IPS-18a (cell line): ENCODE data around the gene FNDC11.

ENCODE experiments used
- H3K27ac ChIP-seq: one replicate; pipeline ENCODE4 v1.5.1; 2013; ENCODE audit warnings: low read length
- H3K27me3 ChIP-seq: one replicate; pipeline ENCODE4 v1.6.1; 2013; ENCODE audit warnings: mild to moderate bottlenecking, low read length; ENCODE audit not compliant: control insufficient read depth, insufficient read depth
- H3K36me3 ChIP-seq: one replicate; pipeline ENCODE4 v1.6.1; 2013; ENCODE audit warnings: low read depth, low read length; ENCODE audit not compliant: control insufficient read depth
- H3K4me1 ChIP-seq: one replicate; pipeline ENCODE4 v1.6.1; 2013; ENCODE audit warnings: low read depth, low read length; ENCODE audit not compliant: control insufficient read depth
- H3K4me3 ChIP-seq: one replicate; pipeline ENCODE4 v1.5.1; 2013; ENCODE audit warnings: low read length
- H3K9ac ChIP-seq: one replicate; pipeline ENCODE4 v1.6.1; 2013; ENCODE audit warnings: mild to moderate bottlenecking, low read length, moderate library complexity
- H3K9me3 ChIP-seq: one replicate; pipeline ENCODE4 v1.6.1; 2013; ENCODE audit warnings: low read depth, low read length; ENCODE audit not compliant: control insufficient read depth

The FNDC11 gene

DNA sequence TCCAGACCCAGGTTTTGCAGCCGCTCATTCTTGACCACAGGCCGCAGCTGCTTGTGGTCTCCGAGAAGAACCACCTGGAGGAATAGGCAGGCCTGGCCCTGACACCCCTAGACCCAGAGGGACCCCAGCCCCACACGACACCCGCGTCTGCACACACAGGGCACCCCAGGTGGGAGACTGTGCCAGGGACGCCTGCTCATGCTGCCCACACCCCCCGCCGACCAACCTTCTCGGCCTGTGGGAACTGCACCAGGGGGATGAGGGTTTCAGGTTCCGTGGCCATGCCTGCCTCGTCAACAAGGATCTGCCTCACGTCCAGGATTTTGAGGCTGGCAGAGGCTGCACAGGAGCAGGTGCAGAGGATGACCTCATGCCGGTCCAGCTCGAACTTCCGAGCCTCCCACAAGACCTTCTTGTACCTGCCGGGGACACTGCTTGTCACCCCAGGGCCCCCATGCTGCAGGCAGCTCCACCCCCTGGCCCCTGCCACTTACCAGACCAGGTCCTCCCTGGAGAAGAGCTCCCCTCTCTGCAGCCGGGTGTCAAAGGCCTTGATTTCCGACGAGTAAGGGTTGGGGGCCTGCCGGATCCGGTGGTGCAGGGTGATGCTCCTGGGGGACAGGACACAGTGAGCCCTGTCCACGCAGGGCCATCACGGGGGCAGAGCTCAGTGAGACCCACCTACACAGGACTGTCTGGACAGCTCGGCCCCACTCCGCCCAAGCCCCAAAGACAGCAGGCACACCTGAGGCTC is 7.1 kb downstream of the FNDC11 start:
- H3K36me3 ChIP-seq, result no peaks in the 10 kb centered on the region
- H3K4me1 ChIP-seq, result no peaks in the 10 kb centered on the region
- H3K27ac ChIP-seq, result no peak overlapping the region
- no peaks in the 10 kb centered on the region for H3K27me3 ChIP-seq
- H3K9me3 ChIP-seq, result no peaks in the 10 kb centered on the region
- no peak overlapping the region for H3K9ac ChIP-seq
- H3K4me3 ChIP-seq, result no peak overlapping the region

DNA sequence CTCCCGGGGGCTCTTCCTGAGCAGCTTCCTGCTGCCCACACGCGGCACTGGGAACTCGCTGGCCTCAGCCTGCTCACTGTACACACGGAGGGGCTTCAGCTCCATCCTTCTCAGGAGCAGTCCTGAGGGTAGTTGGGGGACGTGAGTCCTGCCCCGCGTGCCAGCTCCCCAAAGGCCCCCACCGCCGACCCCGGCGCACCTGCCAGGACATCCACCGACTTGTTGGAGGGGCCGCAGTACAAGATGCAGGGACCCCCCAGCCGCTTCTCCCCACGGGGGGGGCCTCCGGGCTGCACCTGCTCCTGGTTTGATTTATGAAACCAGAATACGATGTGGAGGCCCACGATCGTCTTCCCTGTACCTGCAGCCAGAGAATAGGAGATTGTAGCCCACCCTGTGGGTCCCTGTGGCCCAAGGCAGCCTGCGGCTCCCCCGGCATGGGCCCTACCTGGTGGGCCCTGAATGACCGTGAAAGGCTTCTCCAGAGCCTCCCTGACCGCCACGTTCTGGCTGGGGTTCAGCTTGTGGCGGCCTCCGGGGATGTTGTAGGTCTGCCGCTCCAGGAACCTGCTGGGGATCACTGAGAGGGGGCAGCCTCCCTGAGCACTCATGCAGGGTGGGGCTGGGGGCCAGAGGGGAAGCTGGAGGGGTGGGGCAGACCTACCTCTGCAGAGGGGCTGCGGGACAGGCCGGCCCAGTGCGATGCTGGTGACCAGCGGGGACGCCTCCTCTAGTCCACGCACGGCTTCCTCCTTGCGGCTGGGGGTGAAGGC is 7.9 kb downstream of the FNDC11 start:
- no peaks in the 10 kb centered on the region for H3K27me3 ChIP-seq
- no peak overlapping the region for H3K9ac ChIP-seq
- no peaks in the 10 kb centered on the region for H3K9me3 ChIP-seq
- no peaks in the 10 kb centered on the region for H3K36me3 ChIP-seq
- H3K4me3 ChIP-seq, result no peak overlapping the region
- no peaks in the 10 kb centered on the region for H3K4me1 ChIP-seq
- H3K27ac ChIP-seq, result no peak overlapping the region

DNA sequence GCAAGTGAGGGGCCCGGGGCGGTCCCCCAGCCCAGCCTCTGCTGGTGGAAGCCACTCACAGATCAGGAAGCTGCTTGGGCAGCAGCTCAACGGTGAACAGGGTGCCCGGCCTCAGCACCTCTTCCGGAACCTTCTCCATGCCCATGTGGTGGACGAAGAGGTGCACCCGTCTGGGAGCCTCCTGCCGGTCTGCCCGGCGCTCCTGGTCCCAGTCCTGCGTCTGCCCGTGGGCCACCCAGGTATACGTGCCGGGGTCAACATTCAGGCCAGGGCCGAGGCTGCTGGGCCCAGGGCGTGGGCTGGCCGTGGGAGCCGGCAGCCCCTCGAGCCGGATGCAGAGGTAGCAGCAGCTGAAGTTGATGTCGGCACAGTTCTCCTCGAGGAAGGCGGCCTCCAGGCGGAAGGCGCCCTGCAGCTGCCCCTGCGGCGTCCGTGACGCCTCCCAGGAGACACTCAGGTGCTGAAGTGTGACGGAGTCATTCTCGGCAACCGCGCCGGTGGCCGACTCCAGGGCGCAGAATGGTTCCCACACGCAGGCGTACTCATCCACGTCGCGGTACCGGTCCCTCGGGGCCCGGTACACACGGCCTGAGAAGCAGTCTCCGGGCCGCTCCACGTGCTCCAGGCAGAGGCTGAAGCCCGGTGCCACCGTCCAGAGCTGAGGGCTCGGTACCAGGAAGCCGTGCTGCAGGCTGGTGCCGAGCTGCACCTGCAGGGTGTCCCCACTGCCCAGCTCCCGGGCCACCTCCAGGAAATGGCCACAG is 8.7 kb downstream of the FNDC11 start:
- Histone ChIP-seq H3K9me3 (no peaks in the 10 kb centered on the region), H3K4me3 (no peak overlapping the region), H3K9ac (no peak overlapping the region), H3K4me1 (no peaks in the 10 kb centered on the region), H3K27me3 (no peaks in the 10 kb centered on the region), H3K36me3 (no peaks in the 10 kb centered on the region), H3K27ac (no peak overlapping the region)

DNA sequence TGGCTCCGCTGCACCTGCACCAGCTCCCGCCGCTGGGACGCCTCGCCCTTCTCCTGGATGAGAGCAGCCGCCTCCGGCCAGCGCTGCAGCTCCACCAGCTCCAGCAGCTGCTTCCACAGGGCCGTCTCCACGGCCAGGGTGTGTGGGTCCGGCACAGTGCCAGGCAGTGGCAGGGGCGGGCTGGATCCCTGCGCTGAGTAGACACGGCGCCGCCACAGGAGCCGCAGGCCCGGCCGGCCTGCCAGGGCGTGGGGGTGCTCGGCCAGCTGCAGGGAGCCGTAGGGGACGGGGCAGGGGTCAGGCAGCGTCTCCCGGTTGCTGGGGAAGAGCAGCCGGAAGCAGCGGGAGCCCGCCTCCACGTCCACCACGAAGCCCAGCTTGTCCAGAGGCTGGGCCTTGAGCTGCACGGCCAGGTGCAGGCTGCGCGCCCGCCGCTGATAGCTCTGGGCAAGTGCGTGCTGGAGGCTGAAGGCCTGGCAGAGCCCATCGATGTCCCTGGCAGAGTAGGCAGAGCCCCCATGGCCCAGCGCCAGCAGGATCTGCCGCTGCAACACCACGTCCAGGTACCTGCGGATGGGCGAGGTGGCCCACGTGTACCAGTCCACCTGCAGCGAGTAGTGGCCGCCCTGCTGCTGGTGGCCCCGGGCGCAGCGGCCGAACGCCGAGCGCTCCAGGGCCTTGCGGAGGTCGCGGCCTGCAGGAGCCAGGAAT is 9.4 kb downstream of the FNDC11 start:
- Histone ChIP-seq H3K27me3 (no peaks in the 10 kb centered on the region), H3K9me3 (no peaks in the 10 kb centered on the region), H3K27ac (no peak overlapping the region), H3K4me1 (no peaks in the 10 kb centered on the region), H3K4me3 (no peak overlapping the region), H3K36me3 (no peaks in the 10 kb centered on the region), H3K9ac (no peak overlapping the region)

DNA sequence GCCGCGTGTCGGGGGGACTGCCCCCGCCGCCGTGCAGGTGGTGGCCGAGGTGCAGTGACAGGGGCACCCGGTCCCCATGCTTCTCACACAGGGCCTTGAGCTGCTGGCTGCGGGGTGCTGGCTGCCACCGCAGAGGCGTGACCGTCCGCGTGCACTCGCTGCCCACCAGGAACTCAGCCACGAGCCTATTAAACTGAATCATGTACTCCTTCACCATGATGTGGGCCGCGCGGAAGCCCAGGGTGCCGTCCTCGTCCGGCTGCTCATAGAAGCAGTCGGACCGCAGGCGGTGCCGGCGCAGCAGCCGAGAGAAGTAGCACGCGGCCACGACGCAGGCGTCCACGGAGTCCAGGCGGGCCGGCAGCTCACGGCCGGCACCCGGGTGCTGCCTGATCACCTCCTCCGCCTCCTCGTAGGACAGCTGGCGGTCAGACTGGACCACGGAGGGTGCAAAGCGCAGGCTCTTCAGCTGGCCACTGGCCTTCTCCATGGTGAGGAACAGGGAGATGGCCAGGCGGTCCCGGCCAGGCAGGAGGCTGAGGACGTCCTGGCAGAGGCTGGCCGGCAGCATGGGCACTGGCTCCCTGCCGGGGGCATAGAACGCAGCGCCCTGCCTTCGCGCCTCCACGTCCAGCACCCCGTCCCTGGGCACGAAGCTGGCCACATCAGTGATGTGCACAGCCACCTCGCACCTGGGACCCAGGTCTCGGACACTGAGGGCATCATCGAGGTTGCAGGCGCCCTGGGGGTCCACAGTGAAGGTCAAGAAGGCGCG is 10.3 kb downstream of the FNDC11 start:
- H3K9ac ChIP-seq, result no peak overlapping the region
- no peak overlapping the region for H3K4me3 ChIP-seq
- H3K27ac ChIP-seq, result no peak overlapping the region
- no peaks in the 10 kb centered on the region for H3K4me1 ChIP-seq
- no peaks in the 10 kb centered on the region for H3K27me3 ChIP-seq
- no peaks in the 10 kb centered on the region for H3K9me3 ChIP-seq
- H3K36me3 ChIP-seq, result no peaks in the 10 kb centered on the region

DNA sequence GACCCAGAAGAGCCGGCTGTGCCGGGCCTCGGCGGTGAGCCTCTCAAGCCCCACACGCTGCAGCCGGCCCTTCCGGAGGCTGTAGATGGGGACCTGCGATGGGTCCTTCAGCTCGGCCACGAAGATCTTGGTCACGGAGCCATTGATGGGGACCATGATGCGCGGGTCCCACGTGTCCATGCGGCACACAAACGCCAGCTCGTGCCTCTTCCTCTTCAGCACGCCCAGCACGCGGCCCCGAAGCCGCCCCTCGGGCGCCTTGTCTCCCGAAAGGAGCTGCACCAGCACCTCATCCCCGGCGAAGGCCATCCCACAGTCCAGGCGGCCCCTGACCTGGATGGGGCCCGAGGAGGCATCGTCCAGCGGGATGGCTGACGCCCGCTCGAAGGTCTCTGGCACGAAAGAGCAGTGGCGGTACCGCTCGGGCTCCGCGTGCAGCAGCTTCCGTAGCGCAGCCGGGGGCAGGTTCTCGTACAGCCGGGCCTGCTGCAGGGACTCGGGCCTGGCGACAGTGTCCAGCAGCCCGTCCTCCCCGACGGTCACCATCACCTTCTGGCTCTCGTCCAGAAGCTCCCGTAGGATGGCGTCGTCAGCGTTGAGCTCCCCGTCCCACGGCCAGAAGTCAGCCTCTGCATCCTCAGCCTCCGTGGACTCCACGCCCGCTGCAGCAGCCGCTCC is 11.2 kb downstream of the FNDC11 start:
- Histone ChIP-seq H3K4me1 (no peaks in the 10 kb centered on the region), H3K27me3 (no peaks in the 10 kb centered on the region), H3K9ac (no peak overlapping the region), H3K9me3 (no peaks in the 10 kb centered on the region), H3K36me3 (no peaks in the 10 kb centered on the region), H3K4me3 (no peak overlapping the region), H3K27ac (no peak overlapping the region)

DNA sequence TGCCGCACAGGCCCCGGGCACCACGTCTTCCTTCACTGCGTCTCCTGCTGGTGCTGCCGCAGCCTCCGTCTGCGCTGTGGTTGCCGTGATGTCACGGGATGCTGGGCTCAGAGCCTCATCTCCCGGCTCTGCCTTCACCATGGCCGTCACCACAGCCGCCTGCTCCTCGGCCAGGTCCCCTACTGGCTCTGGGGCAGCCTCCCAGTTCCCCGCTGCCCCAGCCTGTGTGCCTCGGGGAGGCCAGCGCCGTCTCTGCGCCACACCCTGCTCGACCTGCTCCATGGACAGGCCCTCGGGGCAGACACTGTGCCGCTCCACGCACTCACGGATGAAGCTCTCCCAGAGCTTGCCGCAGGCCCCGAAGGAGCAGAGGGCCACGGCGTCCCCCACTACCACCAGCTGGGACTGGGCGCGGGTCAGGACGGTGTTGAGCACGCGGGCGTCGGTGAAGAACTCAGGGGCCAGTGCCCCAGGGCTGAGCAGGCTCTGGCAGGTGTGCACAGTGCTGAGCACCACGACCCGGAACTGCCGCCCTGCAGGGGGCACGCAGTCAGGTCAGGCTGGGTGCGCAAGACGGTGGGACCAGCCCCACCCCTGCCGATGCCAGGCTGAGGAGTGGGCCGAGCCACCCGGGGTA is 11.9 kb downstream of the FNDC11 start:
- no peaks in the 10 kb centered on the region for H3K27me3 ChIP-seq
- H3K4me1 ChIP-seq, result no peaks in the 10 kb centered on the region
- H3K27ac ChIP-seq, result no peak overlapping the region
- no peaks in the 10 kb centered on the region for H3K36me3 ChIP-seq
- H3K9ac ChIP-seq, result no peak overlapping the region
- H3K4me3 ChIP-seq, result no peak overlapping the region
- no peaks in the 10 kb centered on the region for H3K9me3 ChIP-seq

DNA sequence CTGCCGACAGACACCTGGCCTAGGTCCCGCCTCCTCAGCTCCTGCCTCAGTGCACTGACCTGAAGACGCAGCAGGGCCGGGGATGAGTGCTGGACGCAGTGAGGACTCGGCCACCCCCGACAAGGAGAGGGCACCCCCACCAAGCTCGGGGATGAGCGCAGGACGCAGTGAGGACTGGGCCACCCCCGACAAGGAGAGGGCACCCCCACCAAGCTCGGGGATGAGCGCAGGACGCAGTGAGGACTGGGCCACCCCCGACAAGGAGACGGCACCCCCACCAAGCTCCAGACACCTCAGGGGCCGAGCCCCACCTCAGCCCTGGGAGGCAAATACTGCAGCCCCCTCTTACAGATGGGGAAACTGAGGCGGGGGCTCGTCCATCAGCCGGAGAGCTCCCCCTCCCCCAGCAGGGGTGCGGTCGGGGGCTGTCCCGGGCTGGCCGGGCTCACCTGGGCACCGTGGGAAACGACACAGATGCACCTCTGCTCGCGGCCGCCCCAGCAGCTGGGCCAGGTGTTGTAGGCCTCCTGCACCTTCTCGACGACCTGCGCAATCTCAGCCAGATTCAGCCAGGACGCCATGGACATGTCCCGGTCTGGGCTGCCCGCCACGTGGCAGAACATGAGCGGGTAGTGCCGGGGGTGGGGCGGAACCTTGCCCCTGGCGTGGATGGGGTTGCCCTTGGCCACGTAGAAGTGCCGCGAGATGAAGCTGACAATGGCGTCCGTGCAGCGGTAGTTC is 12.6 kb downstream of the FNDC11 start:
- H3K4me1 ChIP-seq, result no peaks in the 10 kb centered on the region
- H3K4me3 ChIP-seq, result no peak overlapping the region
- H3K9ac ChIP-seq, result no peak overlapping the region
- H3K36me3 ChIP-seq, result no peaks in the 10 kb centered on the region
- no peak overlapping the region for H3K27ac ChIP-seq
- no peaks in the 10 kb centered on the region for H3K27me3 ChIP-seq
- no peaks in the 10 kb centered on the region for H3K9me3 ChIP-seq

DNA sequence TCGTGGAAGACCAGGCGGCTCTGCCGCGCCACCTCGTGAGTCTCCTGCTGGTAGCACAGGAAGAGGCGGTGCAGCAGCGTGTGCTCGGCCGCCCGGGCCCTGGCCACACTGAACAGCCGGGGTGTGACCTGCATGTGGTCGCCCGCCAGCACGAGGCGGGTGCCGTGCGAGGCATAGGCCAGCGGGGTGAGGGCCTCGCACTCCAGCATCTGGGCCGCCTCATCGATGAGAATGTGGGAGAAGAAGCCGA is 13.1 kb downstream of the FNDC11 start:
- Histone ChIP-seq H3K4me3 (no peak overlapping the region), H3K27me3 (no peaks in the 10 kb centered on the region), H3K9ac (no peak overlapping the region), H3K4me1 (no peaks in the 10 kb centered on the region), H3K36me3 (no peaks in the 10 kb centered on the region), H3K27ac (no peak overlapping the region), H3K9me3 (no peaks in the 10 kb centered on the region)
